Caco-2 (cell line): ENCODE results near the gene LONP1. TPM values are rescaled to one million over a fixed set of nuclear protein-coding genes. Genes with fewer than 3 reads are reported as not detected.

ENCODE experiments used
- BruUV-seq: library from RNA; stranded (reverse); fragments of 400-500 nt; replicated peaks from 2 replicates; lab custom pipeline; 2021; lab: Mats Ljungman, UMichigan
- CTCF ChIA-PET: fragments of 300-600 bp; sonication (Branson Sonifier 250); formaldehyde crosslinking; loops from one replicate; lab custom pipeline; 2022; ENCODE audit warnings: antibody characterized with exemption; lab: Charles Lee
- POLR2A ChIA-PET: fragments of 300-600 bp; sonication (Branson Sonifier 250); formaldehyde crosslinking; loops from one replicate; lab custom pipeline; 2022; ENCODE audit warnings: antibody characterized with exemption; lab: Charles Lee
- DNase-seq, 2 experiments: peaks; one replicate each; pipeline versions ENCODE4 v3.0.0 to v3.0.0-alpha.2; 2020 to 2022
- H3K27me3 ChIP-seq: replicated peaks from 2 replicates; pipeline ENCODE4 v1.6.0; 2011; ENCODE audit warnings: low read length; ENCODE audit not compliant: control insufficient read depth, insufficient read depth
- H3K36me3 ChIP-seq: 2 replicates; pipeline ENCODE4 v1.5.1; 2011; ENCODE audit warnings: low read length; ENCODE audit not compliant: control insufficient read depth, insufficient read depth
- H3K4me1 ChIP-seq: fragments of 250-450 bp; sonication (Bioruptor Pico); 2 replicates; pipeline ENCODE4 v1.5.1; 2020; ENCODE audit warnings: mild to moderate bottlenecking
- H3K4me3 ChIP-seq: 2 replicates; pipeline ENCODE4 v1.5.1; 2011; ENCODE audit warnings: low read depth, mild to moderate bottlenecking, control low read depth, low read length
- H3K9me3 ChIP-seq: fragments of 250-450 bp; sonication (Bioruptor Pico); 2 replicates; pipeline ENCODE4 v1.5.1; 2020; ENCODE audit warnings: mild to moderate bottlenecking, moderate library complexity
- H3K27ac Mint-ChIP-seq: one replicate; pipeline ENCODE4 v1.8.0; 2022; ENCODE audit warnings: mixed read lengths; ENCODE audit not compliant: unreplicated experiment
- H3K27me3 Mint-ChIP-seq: one replicate; pipeline ENCODE4 v1.8.0; 2022; ENCODE audit warnings: mixed read lengths; ENCODE audit not compliant: insufficient read depth, unreplicated experiment
- H3K36me3 Mint-ChIP-seq: one replicate; pipeline ENCODE4 v1.8.0; 2022; ENCODE audit warnings: mild to moderate bottlenecking, mixed read lengths; ENCODE audit not compliant: insufficient read depth, unreplicated experiment
- H3K4me1 Mint-ChIP-seq: one replicate; pipeline ENCODE4 v1.8.0; 2022; ENCODE audit warnings: low read depth, mixed read lengths; ENCODE audit not compliant: unreplicated experiment
- H3K4me3 Mint-ChIP-seq: one replicate; pipeline ENCODE4 v1.8.0; 2022; ENCODE audit warnings: mild to moderate bottlenecking, moderate library complexity, mixed read lengths; ENCODE audit not compliant: unreplicated experiment
- H3K9me3 Mint-ChIP-seq: one replicate; pipeline ENCODE4 v1.8.0; 2022; ENCODE audit warnings: mixed read lengths; ENCODE audit not compliant: unreplicated experiment
- intact Hi-C: fragments of 100-400 bp; cut with micrococcal nuclease; formaldehyde crosslinking; loops from one replicate; pipeline ENCODE4 v1.10.0; 2022; ENCODE audit not compliant: unreplicated experiment
- total RNA-seq: library from RNA; stranded (reverse); gene quantifications from 2 replicates; pipeline ENCODE4 v1.2.3, GENCODE V29; 2022
- TF ChIP-seq, protein P1 (sequence below), 2 experiments: fragments of 200-600 bp in 1 of 2; IDR thresholded peaks; 1 replicate in 1 of 2; 2 replicates in 1 of 2; pipeline versions ENCODE4 v1.5.1 to v1.8.0; 2011 to 2022; ENCODE audit warnings: antibody characterized with exemption in 1 of 2, control low read depth in 1 of 2, inconsistent platforms in 1 of 2, low read depth in 1 of 2, low read length in 1 of 2, mild to moderate bottlenecking in 1 of 2, moderate library complexity in 1 of 2; ENCODE audit not compliant: insufficient read depth in 1 of 2, severe bottlenecking in 1 of 2, unreplicated experiment in 1 of 2

The LONP1 gene
- total RNA-seq, 1 experiment from 2014 or later = 208 TPM

DNA sequence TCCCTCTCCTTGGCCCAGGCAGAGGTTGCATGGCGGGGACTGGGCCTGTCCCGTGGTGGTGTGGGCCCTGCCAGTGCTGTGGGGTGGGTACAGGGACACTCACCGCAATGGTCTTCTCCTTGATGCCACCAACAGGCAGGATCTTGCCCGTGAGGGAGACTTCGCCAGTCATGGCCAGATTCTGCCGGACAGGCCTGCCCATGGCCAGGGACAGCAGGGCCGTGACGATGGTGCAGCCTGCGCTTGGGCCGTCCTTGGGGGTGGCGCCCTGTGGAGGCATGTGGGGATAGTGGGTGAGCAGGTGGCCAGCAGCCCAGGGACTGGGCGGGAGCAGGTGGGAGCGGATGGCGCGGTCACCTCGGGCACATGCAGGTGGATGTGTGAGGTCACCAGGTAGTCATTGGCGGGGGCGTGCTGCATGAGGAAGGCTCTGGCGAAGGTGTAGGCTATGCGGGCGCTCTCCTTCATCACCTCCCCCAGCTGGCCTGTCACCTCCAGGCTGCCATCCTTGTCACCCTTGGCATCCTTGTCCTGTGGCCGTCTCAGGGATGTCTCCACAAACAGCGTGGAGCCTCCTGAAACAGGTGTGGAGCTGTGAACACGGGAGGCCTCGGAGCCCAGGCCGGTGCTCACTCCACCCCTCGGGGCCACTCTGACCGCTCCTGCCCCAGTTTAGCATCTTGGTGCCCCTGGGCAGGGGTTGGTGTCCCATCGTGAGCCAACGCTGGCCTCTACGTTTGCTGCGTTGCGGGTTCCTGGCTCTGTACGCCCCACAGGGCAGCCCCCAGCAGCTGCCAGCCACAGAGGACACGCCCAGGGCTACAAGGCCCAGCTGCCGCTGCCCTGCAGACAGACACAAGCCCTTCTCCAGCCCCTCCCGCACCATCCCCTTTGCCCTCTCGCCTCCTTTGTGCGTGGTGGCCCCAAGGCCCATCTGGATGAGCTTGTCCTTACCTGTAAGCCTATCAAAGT lies 26.5 kb downstream of the LONP1 start:
- H3K4me1 ChIP-seq = no peaks in the 10 kb centered on the region
- peak overlapping the region; percentile 99 for H3K4me3 Mint-ChIP-seq
- no peaks in the 10 kb centered on the region for H3K27me3 ChIP-seq
- TF ChIP-seq, protein P1, sequence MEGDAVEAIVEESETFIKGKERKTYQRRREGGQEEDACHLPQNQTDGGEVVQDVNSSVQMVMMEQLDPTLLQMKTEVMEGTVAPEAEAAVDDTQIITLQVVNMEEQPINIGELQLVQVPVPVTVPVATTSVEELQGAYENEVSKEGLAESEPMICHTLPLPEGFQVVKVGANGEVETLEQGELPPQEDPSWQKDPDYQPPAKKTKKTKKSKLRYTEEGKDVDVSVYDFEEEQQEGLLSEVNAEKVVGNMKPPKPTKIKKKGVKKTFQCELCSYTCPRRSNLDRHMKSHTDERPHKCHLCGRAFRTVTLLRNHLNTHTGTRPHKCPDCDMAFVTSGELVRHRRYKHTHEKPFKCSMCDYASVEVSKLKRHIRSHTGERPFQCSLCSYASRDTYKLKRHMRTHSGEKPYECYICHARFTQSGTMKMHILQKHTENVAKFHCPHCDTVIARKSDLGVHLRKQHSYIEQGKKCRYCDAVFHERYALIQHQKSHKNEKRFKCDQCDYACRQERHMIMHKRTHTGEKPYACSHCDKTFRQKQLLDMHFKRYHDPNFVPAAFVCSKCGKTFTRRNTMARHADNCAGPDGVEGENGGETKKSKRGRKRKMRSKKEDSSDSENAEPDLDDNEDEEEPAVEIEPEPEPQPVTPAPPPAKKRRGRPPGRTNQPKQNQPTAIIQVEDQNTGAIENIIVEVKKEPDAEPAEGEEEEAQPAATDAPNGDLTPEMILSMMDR (IDR thresholded peaks at IDR 0.05; ENCODE audit: insufficient read depth in 1 of 2, low read depth in 1 of 2, low read length in 1 of 2, severe bottlenecking in 1 of 2, unreplicated experiment in 1 of 2) = no peak
- no peaks in the 10 kb centered on the region for H3K4me1 Mint-ChIP-seq
- CTCF ChIA-PET = no interaction called here
- BruUV-seq = no TSS peak
- H3K27ac Mint-ChIP-seq = peak overlapping the region; percentile 45
- no peak overlapping the region for H3K4me3 ChIP-seq
- H3K9me3 Mint-ChIP-seq = no peaks in the 10 kb centered on the region
- intact Hi-C loops = no loop called here
- H3K36me3 Mint-ChIP-seq = peaks cover 89% of the 10 kb centered on the region
- H3K36me3 ChIP-seq = peaks cover 9% of the 10 kb centered on the region
- DNase-seq = no peak
- no peaks in the 10 kb centered on the region for H3K9me3 ChIP-seq
- POLR2A ChIA-PET = no interaction called here
- H3K27me3 Mint-ChIP-seq = no peaks in the 10 kb centered on the region

DNA sequence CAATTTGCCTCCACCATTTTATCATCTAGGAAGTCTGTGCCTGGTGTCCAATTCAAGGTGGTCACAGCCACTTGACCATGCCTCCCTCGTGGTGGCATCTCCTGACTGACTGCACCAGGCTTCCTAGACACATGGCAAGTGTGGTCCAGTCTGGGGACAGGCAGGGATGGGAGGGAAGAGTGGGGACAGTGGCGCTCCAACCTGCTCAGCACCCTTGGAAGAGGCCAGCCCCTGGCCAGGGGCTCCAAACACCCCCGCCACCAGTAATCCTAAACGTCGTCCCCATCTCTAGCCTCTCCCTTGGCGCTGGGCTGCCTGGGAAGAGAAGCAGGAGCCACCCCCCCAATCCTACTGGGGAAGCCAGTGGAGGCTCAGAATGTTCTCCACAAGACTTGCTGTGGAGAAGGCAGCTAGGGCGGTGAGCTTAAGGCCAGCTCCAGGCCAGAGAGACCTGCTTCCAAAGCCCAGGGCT lies 27.2 kb downstream of the LONP1 start:
- POLR2A ChIA-PET = no interaction called here
- Histone ChIP-seq H3K4me1 (no peaks in the 10 kb centered on the region), H3K9me3 (no peaks in the 10 kb centered on the region), H3K36me3 (peaks cover 9% of the 10 kb centered on the region), H3K4me3 (no peak overlapping the region), H3K27me3 (no peaks in the 10 kb centered on the region)
- H3K9me3 Mint-ChIP-seq = no peaks in the 10 kb centered on the region
- H3K4me1 Mint-ChIP-seq = no peaks in the 10 kb centered on the region
- intact Hi-C loops = no loop called here
- CTCF ChIA-PET = no interaction called here
- no peaks in the 10 kb centered on the region for H3K27me3 Mint-ChIP-seq
- H3K4me3 Mint-ChIP-seq = peak overlapping the region; percentile 99
- peaks cover 82% of the 10 kb centered on the region for H3K36me3 Mint-ChIP-seq
- TF ChIP-seq, protein P1 (IDR thresholded peaks at IDR 0.05; ENCODE audit: insufficient read depth in 1 of 2, low read depth in 1 of 2, low read length in 1 of 2, severe bottlenecking in 1 of 2, unreplicated experiment in 1 of 2) = no peak
- no peak for DNase-seq
- peak overlapping the region; percentile 79 for H3K27ac Mint-ChIP-seq
- BruUV-seq = no TSS peak

DNA sequence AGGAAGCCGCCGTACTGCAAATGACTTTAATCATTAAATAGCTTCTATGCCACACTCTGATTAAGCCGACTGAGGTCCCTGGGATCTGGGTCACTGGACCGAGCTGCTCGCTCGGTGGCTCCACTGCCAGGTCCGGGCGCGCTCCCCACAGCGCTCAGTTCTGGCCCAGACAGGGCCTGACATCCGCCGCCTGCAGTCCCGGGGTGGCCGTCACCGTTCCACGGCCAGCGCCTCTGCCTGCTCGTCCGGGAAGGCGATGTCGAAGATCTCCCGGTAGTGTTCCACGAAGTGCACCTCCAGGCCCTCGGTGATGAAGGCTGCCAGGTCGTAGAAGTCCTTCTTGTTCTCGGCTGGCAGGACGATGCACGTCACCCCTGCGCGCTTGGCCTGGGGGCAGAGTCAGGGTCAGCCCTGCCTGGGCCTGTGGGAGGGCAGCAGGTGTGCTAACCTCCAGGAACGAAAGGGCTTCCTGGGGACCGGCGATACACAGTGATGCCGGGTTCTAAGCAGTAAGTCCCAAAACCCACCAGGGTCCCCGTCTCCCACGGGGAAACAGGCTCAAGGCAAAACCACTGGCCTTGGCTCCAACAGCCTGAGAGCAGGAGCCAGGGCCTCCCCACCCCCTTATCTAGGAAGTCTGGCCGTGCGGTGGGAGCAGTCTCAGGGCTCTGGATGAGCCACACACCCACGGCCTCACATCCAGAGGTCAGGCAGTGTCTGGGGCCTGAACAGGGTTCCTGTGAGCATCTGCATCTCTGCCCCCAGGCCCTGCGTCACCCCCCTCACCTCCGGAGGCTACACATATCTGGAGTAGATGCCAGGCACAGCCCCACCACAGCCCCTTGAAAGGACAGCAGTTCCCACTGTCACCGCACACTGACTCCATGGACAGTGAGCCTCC lies 27.9 kb downstream of the LONP1 start:
- H3K9me3 ChIP-seq = no peaks in the 10 kb centered on the region
- CTCF ChIA-PET = no interaction called here
- Mint-ChIP-seq H3K4me3 (peak overlapping the region; percentile 99), H3K36me3 (peaks cover 75% of the 10 kb centered on the region), H3K27me3 (no peaks in the 10 kb centered on the region), H3K4me1 (no peaks in the 10 kb centered on the region), H3K9me3 (no peaks in the 10 kb centered on the region), H3K27ac (peak overlapping the region; percentile 79)
- H3K4me3 ChIP-seq = peak overlapping the region; percentile 90
- no peaks in the 10 kb centered on the region for H3K4me1 ChIP-seq
- BruUV-seq = no TSS peak
- TF ChIP-seq, protein P1 (IDR thresholded peaks at IDR 0.05; ENCODE audit: insufficient read depth in 1 of 2, low read depth in 1 of 2, low read length in 1 of 2, severe bottlenecking in 1 of 2, unreplicated experiment in 1 of 2) = no peak
- intact Hi-C loops = no loop called here
- POLR2A ChIA-PET = interaction anchor here (0.7 to 1.4 kb wide), 2 partner anchors 27 to 222 kb away, joined by 3 to 5 read pairs; no protein-coding TSS in a partner anchor
- H3K27me3 ChIP-seq = no peaks in the 10 kb centered on the region
- peaks cover 9% of the 10 kb centered on the region for H3K36me3 ChIP-seq
- DNase-seq = no peak
